ENCODE results near the gene CAMTA1. TPM values are rescaled to one million over a fixed set of nuclear protein-coding genes. Genes with fewer than 3 reads are reported as not detected.

CAMTA1 gene
- total RNA-seq, 1 experiment from 2014 or later = 82.2 TPM

DNA sequence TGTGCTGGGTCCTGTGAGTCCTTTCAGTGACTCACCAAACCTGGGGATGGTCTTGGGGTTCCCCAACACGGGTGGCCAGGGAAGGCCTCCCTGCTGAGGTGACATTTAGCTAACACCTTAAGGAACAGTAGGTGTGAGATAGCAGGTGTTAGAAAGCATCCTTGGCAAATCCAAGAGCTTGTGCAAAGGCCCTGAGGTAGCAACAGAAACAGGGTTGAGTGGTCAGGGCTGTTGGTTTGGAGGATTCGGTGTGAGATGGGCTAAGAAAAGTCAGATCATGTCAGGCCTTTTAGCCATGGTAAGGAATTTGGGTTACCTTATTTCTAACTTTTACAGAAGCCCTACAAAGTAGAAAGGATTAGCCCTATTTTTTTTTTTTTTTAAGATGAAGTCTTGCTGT lies 343.0 kb downstream of the CAMTA1 start:
- H3K4me1 ChIP-seq (ENCODE audit: control insufficient read depth, insufficient read depth, low read length) = no peaks in the 10 kb centered on the region
- ChIA-PET POLR2A (no interaction called here), CTCF (interaction anchor here (0.6 to 0.7 kb wide), 3 partner anchors 16 to 519 kb away, joined by 3 to 8 read pairs (median 4); no protein-coding TSS in a partner anchor)
- H3K4me3 ChIP-seq (ENCODE audit: low read depth in 2 of 2, low read length in 2 of 2) = no peak overlapping the region
- H3K27ac ChIP-seq (ENCODE audit: low read length) = no peak overlapping the region
- in situ Hi-C loops (cut with HindIII; ENCODE audit: low pct_unique_long_range_greater_than_20kb, low sequenced_read_pairs) (no loop called here), intact Hi-C loops (cut with micrococcal nuclease; ENCODE audit: unreplicated experiment) (no loop called here)
- H3K9me3 ChIP-seq (ENCODE audit: control insufficient read depth, insufficient read depth, low read depth, low read length) = no peaks in the 10 kb centered on the region
- DNase-seq (ENCODE audit: low read depth, low spot score) (no peak), ATAC-seq (no peak)
- no peaks in the 10 kb centered on the region for H3K36me3 ChIP-seq (ENCODE audit: control insufficient read depth, insufficient read depth, low read length)
- no TSS peak for BruUV-seq (replicated peaks)
- TF ChIP-seq, protein P1, sequence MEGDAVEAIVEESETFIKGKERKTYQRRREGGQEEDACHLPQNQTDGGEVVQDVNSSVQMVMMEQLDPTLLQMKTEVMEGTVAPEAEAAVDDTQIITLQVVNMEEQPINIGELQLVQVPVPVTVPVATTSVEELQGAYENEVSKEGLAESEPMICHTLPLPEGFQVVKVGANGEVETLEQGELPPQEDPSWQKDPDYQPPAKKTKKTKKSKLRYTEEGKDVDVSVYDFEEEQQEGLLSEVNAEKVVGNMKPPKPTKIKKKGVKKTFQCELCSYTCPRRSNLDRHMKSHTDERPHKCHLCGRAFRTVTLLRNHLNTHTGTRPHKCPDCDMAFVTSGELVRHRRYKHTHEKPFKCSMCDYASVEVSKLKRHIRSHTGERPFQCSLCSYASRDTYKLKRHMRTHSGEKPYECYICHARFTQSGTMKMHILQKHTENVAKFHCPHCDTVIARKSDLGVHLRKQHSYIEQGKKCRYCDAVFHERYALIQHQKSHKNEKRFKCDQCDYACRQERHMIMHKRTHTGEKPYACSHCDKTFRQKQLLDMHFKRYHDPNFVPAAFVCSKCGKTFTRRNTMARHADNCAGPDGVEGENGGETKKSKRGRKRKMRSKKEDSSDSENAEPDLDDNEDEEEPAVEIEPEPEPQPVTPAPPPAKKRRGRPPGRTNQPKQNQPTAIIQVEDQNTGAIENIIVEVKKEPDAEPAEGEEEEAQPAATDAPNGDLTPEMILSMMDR (IDR thresholded peaks at IDR 0.05) = no peak
- TF ChIP-seq SIN3A (IDR thresholded peaks at IDR 0.05; ENCODE audit: borderline replicate concordance, insufficient read depth, low read depth, low read length) (no peak), POLR2AphosphoS5 (IDR thresholded peaks at IDR 0.05; ENCODE audit: low read depth, low read length) (no peak), TCF7L2 (IDR thresholded peaks at IDR 0.05; ENCODE audit: low read depth, low read length) (no peak)
- TF ChIP-seq, protein P2, sequence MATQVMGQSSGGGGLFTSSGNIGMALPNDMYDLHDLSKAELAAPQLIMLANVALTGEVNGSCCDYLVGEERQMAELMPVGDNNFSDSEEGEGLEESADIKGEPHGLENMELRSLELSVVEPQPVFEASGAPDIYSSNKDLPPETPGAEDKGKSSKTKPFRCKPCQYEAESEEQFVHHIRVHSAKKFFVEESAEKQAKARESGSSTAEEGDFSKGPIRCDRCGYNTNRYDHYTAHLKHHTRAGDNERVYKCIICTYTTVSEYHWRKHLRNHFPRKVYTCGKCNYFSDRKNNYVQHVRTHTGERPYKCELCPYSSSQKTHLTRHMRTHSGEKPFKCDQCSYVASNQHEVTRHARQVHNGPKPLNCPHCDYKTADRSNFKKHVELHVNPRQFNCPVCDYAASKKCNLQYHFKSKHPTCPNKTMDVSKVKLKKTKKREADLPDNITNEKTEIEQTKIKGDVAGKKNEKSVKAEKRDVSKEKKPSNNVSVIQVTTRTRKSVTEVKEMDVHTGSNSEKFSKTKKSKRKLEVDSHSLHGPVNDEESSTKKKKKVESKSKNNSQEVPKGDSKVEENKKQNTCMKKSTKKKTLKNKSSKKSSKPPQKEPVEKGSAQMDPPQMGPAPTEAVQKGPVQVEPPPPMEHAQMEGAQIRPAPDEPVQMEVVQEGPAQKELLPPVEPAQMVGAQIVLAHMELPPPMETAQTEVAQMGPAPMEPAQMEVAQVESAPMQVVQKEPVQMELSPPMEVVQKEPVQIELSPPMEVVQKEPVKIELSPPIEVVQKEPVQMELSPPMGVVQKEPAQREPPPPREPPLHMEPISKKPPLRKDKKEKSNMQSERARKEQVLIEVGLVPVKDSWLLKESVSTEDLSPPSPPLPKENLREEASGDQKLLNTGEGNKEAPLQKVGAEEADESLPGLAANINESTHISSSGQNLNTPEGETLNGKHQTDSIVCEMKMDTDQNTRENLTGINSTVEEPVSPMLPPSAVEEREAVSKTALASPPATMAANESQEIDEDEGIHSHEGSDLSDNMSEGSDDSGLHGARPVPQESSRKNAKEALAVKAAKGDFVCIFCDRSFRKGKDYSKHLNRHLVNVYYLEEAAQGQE (IDR thresholded peaks at IDR 0.05; ENCODE audit: insufficient read depth in 1 of 2, low read depth in 2 of 2, low read length in 1 of 2) = no peak
- no peaks in the 10 kb centered on the region for H3K27me3 ChIP-seq (ENCODE audit: control insufficient read depth, insufficient read depth, low read length)

DNA sequence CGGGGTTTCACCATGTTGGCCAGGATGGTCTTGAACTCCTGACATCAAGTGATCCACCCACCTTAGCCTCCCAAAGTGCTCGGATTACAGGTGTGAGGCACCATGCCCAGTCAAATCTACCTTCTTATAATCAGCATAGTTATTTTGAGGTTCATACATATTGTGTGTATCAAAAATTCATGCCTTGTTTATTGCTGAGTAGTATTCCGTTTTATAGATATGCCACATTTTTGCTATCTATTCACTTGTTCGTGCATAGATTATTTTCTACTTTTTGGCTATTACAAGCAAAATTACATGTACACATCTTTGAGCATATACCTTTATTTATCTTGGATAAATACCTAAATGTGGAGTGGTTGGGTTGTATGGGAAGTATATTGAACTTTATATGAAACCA lies 344.9 kb downstream of the CAMTA1 start:
- TF ChIP-seq, protein P1 (IDR thresholded peaks at IDR 0.05) = no peak
- no peak for TF ChIP-seq TCF7L2 (IDR thresholded peaks at IDR 0.05; ENCODE audit: low read depth, low read length)
- TF ChIP-seq, protein P2 (IDR thresholded peaks at IDR 0.05; ENCODE audit: insufficient read depth in 1 of 2, low read depth in 2 of 2, low read length in 1 of 2) = no peak
- no peak for TF ChIP-seq POLR2AphosphoS5 (IDR thresholded peaks at IDR 0.05; ENCODE audit: low read depth, low read length)
- no peak for TF ChIP-seq SIN3A (IDR thresholded peaks at IDR 0.05; ENCODE audit: borderline replicate concordance, insufficient read depth, low read depth, low read length)
- intact Hi-C loops (cut with micrococcal nuclease; ENCODE audit: unreplicated experiment) = no loop called here
- CTCF ChIA-PET = interaction anchor here (1.1 kb wide), 1 partner anchor 86 kb away, joined by 5 read pairs; no protein-coding TSS in a partner anchor
- no TSS peak for BruUV-seq (replicated peaks)
- H3K4me1 ChIP-seq (ENCODE audit: control insufficient read depth, insufficient read depth, low read length) = no peaks in the 10 kb centered on the region
- DNase-seq (ENCODE audit: low read depth, low spot score) (no peak), ATAC-seq (no peak)
- POLR2A ChIA-PET = interaction anchor here (0.6 kb wide), 1 partner anchor 515 kb away, joined by 3 read pairs; no protein-coding TSS in a partner anchor
- in situ Hi-C loops (cut with HindIII; ENCODE audit: low pct_unique_long_range_greater_than_20kb, low sequenced_read_pairs) = no loop called here
- H3K4me3 ChIP-seq (ENCODE audit: low read depth in 2 of 2, low read length in 2 of 2) = no peak overlapping the region
- H3K27ac ChIP-seq (ENCODE audit: low read length) = no peak overlapping the region
- no peaks in the 10 kb centered on the region for H3K9me3 ChIP-seq (ENCODE audit: control insufficient read depth, insufficient read depth, low read depth, low read length)
- no peaks in the 10 kb centered on the region for H3K36me3 ChIP-seq (ENCODE audit: control insufficient read depth, insufficient read depth, low read length)
- H3K27me3 ChIP-seq (ENCODE audit: control insufficient read depth, insufficient read depth, low read length) = no peaks in the 10 kb centered on the region
